ENCODE data around the gene TRIO.

The TRIO gene

DNA sequence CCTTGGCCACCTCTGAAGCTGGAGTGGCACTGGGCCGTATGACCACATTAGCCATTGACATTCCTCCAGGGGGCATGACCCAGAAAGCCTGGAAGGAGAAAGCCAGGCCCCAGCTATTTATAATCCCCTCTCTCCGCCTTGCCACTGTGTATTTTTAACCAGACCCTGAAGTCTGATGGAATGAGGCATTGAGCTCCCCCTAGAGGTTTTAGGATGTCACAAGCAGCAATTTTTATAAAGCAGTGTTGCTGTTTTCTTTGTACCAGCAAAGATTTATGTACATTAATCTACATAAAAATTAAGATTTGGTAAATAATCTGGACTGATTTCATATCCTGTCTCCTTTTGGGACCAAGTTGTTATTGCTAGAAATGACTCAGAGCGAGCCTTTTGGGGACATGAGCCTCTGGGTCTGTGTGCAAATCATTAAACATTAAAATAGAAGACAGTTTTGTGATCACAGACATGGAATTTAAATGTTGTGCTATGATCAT is 127.1 kb downstream of the TRIO start:
- peak; percentile 58 for DNase-seq

DNA sequence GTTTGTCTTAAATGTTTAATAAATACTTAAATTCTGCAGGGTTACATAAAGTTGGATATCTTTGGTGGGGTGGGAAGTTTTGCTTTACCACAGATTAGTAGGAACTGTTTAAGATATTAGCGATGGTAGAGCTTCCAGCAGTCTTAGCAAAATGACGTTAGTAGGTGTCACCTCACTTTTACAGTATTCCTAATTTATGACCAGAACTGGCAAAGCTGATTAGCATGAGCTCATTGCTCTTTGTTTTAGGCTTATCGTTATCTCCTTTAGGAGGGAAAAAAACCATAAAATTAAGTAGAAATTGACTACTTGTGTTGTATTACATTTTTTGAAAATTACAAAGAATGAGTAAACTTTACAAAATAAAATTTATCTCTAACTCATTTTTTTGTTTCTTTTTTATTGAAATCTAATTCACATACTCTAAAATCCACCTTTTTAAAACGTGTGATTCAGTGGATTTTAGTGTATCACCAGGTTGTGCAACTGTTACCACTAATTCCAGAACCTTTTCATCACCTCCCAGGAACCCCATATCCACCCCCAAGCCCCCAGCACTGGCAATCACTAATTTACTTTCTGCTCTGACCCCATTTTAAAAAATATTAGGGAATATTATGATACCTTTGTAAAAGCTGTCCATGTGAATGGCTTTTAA is 129.5 kb downstream of the TRIO start:
- DNase-seq = no peak

DNA sequence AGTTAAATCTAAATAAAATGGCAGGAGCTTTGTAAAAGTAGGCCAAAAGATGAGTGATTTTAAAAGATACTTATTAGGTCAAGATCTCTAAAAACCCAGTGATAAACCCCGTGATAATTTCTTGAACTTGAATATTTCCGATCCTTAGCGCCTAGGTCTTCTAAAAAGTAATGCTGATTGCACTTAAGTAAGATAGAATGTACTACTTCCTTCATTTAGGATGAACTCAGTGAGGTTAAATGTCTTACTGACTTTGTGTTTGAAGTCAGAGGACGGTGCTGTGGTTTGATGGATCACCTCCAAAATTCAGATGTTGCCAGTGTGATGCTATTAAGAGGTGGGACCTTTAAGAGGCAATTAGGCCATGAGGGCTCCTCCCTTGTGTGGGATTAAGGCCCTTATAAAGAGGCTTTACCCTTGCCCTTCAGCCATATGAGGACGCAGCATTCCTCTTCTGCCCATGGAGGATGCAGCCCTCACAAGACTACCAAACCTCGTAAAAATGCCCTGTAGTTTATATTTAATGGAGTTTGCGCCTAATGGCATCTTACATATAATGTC is 130.1 kb downstream of the TRIO start:
- no peak for DNase-seq

DNA sequence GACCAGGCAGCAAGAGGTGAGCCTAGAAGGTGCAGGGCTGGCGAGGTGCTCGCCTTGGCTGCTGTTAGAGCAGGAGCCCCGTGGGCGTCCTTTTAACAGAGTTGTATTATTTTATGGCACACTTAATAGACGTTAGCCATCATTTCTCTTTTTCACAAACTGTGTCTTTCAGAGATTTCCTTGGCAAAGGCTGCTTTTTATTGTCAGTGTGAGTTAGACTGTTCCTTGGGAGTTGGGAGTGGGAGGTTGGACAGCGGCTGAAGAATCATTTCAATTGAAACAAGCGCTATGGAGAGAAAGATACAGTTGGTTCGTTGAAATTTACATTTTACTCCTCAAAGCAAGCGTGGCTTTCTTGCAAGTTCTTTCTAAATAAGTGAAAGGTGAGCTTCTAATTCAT is 133.2 kb downstream of the TRIO start:
- DNase-seq = no peak

DNA sequence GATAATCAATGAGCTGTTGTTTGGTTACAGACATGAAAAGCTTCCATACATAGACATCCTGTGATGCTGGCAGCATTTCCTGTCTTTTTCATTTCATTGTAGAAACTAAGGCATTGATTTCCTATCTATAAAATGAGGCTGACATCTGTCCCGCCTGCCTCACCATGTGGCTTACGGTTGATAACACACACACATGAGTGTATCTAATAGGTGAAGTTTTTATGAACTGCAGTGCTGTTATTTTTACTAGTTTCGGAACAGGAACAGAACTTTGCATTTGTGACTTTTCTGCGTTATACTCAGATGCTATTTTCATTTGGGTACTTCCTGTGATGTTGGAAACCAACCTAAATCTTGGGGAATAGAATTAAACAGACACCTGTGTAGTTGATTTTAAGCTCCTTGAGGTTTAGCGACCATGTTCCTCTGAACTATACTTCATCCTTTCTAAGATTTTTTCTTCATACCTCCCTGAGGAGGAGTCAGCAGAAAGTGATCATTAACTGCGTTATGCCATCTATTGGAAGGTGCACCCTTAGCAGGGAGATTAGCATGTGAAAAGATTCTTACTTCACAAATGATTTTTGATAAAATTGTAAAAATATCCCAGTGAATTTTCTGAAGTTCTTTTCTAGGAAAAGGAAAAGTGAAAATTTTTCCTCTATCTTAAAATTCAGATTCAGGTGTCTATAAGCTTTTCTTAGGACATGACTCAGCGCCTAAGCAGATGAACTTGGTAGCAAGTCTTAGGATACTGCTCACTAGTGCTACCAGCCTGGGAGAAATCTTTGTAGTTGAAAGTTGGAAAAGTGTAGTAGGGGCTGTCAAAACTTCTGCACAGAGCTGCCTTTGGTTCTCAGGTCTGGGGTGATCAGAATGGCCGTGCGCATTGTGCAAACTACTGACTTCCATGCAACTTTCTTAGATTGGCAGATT is 134.5 kb downstream of the TRIO start:
- DNase-seq = no peak

DNA sequence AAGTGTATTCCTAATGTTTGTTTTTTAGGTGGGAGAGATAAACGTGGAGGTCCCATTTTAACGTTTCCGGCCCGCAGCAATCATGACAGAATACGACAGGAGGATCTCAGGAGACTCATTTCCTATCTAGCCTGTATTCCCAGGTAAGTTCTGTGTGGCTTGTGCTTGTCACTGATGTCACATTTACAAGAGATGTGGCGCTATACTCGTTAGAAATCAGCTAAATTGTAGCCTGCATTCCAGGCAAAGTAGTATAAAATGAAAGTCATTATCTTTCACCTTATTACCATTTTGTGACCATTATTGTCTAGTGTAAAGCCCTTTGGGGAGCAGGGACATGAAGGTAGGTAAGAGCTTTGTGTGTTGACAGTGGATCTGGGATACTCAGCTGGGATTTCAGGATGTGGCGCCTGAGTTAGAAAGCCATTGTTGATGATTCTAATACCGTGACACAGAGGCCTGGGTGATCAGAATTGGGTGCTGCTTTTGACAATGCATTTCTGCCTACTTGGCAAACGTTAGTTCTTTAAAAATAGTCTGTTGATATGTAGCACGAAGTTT is 137.2 kb downstream of the TRIO start:
- DNase-seq = no peak

DNA sequence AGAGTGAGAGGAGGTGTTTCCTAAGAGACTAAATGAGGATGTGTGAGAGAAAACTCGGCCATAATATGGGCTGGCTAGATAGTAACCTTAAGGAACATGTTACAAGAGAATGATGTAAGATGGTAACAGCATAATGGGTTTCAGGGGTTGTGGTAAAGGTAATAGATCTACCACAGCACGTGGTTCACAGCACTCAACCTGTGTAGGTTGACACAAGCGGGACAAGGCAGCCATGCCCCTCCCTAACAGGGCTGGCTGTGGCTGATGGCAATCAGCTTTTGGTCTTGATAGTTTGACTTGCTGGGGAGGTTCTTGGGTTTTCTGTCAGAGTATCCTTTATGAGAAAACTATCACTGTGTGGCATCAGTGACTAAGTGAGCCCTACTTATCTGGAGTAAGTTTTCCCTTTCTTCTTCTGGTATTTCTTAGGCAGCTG is 138.6 kb downstream of the TRIO start:
- no peak for DNase-seq

DNA sequence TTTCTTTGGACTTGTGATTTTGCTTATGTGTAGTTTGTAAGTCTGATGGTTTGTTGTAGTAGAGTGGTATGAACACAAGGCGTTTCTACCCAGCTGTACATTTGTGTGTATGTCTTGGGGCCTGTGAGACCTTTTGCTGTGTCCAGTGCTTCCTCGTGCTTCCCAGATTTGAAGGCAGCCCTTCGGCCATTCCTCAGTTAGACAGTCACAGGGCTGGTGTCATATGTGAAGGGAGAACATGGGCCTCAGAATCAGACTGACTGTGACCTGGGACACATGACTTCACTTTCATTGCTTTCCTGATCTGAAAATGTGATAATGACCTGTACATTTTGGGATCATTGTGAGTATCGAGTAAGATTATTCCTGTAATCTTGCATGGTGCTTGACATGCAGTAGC is 140.0 kb downstream of the TRIO start:
- no peak for DNase-seq

DNA sequence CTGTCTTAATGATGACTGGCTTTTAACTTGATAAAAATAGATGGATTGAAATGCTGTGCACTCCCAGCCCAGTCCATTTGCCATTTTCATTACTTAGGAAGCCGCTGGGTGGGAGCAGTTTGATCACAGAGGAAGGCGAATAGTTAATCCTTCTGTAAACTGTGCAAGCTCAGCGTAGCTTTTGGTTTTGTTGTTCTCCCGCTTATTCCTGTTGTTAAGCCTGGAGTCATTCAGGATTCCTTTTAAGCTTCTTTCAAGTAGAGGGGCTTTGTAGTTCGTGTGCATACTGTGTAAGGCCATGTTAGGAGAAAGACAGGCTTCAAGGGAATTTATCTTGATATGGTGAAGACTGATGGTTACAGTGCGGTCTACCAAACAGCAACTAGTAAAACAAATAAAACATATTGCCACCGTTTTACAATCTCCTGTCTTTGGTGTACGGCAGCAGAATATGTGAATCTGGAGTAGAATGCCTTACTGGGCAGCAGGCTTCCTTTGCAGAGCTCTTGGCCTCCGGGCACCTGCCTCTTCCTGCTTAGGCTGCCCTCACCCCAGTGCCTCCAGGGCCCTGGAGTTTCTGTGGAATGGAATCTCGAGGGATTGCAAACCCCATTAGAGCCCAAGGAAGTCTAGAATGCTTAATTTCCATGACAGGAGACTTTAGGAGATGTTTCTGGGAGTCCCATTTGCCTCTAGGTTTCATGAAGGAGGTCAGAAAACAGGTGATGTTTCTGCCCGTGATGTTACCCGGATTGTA is 141.4 kb downstream of the TRIO start:
- DNase-seq = no peak

DNA sequence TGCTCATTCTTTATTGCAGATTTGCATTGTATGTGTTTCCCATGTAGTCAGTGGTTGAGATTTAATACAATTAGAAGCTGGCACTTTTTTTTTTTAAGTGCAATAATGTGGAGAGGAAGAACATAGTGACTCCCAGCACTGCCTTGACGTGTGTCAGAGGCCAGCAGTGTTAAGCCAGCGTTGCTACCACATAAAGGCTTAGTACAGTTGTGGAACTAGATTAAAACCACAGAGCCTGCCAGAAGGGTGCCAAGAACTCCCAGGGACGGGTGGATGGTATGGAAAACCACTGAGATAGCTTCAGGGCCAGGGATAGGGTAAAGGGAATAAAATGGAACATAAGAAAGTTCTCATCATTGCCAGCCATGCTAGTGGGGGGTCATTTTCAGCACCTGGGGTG is 142.9 kb downstream of the TRIO start:
- DNase-seq = no peak

DNA sequence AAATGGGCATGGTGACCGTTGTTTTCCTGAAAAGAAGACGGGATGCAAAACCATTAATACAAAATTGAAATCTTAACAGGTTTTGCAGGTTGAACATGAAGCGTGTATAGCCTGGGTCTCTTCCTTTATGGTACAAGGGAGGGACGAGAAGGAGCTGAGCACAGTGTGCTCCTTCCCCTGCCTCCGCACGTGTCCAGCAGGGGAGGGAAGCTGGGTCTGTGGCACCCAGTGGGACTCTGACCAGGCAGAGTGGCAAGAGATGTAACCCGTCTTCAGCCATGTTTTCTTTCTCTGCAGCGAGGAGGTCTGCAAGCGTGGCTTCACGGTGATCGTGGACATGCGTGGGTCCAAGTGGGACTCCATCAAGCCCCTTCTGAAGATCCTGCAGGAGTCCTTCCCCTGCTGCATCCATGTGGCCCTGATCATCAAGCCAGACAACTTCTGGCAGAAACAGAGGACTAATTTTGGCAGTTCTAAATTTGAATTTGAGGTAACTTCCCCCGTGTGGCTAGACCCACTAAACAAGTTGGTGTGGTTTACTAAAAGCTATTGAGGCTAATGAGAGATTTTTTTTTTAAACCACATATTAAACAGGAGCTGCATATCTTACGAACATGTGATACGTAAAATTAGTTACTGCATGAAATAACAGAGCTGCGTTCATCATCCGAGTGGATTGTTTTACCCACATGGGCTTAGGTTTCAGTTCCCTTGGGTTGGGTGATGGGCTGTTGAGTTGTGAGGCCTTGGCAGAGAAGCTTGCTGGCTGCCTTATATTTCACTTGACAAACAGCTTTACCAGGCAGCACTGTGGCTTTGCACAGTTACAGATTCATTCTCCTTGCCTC is 143.7 kb downstream of the TRIO start:
- no peak for DNase-seq

DNA sequence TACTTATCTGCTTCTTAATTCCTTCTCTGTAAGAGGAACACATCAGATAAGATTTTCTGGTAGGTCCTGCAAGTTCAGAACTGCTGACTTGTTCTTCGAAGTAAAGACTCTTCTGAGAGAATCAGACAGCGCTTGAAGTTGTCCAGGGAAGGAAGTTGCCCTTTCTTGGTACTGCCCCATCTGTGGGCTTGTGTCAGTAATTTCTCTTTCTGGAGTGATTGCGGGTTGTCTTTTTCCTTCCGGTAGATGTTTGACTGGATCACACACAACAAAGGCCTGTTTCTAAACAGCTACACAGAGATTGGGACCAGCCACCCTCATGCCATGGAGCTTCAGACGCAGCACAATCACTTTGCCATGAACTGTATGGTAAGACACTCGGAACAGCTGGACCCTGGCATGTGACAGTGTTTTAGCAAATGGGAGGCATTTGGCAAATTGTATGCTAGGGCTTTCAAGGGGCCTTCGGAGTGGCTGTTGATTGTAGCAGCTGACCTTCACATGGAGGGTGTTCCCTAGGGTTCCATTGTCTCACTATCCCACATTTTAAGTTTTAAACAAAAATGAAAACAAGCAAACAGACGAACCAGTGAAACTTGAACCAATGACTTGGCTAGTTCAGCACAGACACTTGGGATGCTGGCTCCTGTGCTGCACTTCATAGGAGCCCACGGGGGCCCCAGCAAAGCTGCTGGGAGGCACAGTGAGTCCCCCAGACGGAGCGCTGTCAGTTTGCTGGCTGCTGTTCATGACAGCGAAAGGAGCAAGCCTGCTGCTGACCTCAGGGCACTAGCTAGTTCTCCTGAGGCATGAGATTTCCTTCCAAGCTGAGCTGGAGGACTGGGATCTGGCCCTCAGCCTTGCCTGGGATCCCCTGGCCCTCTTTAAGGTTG is 149.9 kb downstream of the TRIO start:
- DNase-seq = no peak

DNA sequence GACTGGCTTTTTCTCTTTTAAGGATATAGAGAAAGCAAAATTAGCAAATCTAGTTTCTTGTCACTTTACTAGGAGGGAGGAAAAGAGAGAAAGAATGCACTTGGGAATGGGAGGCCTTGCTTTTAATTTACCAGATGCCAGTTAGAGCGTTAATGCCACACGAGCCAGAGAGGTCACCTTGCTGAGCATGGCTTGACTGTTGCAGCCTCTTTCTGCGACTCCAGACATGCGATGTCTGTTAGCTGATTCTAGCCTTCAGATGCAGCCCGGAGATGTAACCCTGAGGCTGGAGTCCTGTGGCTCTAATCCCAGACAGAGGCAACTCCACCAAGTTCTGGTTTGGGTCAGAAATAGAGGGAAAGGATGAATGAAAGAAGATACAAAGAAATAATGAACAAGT is 152.5 kb downstream of the TRIO start:
- DNase-seq = no peak

DNA sequence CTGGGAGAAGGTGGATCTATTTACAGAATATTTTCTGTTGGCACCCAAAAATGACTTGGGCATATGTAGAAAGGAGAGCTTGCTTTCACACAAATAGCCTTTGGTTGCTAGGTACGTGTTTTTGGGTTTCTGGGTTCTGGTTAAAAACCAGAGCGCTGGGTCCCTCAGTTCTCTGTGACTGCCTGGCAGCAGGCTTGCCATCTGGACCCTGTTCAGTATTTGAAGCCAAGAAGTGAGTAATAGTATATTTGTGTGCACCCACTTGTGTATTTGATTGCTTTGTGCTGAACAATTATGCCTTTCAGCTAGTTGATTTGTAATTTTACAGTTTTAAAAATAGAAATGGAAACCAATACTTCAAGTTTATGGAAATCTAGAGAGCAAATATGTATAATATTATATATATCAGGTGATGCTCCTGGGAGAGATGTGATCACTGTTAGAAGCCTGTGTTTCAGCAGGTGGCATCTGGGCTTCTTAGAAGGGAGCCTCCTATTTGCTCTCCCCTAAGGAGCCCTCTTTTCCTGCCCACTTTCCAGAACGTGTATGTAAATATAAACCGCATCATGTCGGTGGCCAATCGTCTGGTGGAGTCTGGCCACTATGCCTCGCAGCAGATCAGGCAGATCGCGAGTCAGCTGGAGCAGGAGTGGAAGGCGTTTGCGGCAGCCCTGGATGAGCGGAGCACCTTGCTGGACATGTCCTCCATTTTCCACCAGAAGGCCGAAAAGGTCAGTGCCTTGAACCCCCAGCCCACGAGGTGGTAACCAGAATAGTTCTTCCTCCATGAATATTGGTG is 153.6 kb downstream of the TRIO start:
- no peak for DNase-seq

DNA sequence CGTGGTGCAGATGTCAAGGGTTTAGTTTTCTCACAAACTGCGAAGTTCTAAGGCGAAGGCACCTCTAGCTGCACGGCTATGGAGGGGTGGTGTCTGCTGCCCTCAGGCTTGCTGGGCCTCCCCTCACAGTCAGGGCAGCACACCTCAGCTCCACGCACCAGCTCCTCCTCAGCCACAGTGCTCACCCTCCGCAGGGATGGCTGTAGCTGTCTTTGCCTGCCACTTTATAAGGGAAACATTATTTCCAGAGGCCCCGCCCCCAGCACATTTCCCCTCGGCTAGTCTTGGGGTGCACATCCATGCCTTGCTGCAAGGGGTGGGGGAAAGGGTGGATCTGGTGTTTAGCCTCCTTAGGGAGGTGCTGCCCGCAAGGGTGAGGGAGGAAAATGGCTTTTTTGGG is 154.6 kb downstream of the TRIO start:
- no peak for DNase-seq

DNA sequence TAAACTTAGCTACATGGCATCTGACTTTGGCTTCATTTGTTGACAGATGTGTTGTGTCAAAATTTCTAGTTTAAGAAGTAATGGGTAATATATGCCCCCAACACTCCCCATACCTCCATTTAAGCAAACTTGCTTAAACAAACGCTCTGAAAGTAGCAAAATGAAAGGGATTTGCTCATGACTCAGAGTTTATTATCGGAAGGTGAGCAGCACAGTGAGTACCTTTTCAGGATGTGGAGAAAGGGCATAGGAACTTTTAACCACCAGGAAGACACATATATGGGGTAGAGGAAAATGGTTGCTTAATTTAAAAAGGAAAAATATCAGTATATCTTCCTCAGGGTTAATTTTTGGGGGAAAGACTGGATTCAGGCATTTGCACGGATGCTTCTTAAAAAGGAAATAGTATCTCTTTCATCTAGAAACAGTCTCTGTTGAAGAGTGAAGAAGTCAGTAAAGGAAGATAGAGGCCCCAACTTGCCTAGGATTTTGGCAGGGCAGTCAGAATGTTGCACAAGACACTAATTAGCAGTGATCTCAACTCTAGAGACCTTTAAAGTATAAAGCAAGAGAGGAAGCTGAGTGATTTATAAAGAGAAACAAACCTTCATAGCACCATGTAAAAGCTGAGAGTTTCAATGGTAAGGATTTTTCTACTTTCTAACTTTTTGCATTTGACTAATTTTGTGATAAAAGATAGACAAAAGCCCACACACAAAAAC is 155.1 kb downstream of the TRIO start:
- no peak for DNase-seq

DNA sequence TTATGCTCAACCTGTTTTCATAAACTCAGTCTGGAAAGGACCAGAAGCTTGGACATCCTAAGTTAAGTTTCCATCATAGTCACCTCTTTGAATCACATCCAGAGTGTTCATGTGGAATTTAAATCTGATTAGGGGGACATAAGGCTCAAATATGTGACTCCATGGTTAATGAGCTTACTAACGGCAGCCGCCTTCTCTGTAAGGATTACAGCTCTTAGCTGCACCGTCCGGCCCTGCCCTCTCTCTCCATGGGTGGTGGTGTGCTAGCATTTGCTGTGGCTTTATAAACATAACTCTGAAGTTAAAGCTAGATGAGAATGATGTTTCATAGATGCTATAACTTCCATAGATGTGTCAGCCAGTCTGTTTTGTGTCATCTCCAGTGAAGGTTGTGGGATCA is 156.5 kb downstream of the TRIO start:
- no peak for DNase-seq

DNA sequence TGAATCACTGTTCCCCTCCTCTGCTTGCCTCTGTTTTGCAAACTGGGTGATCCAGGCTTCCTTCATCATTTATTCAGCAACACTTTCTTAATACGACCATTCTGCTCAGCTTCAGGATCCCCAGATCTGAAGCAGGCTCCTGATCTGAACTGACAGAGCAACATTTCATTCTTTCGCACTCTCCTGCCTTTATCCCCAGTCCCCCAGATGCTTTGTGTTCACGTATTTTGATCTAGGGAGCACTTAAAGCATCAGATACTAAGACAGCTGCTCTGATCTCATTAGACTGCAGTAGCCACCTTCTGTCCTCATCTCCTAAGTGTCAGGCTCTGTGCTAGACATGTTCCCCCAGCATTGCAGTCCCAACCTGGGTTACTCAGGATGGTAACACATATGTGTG is 158.0 kb downstream of the TRIO start:
- DNase-seq = no peak

DNA sequence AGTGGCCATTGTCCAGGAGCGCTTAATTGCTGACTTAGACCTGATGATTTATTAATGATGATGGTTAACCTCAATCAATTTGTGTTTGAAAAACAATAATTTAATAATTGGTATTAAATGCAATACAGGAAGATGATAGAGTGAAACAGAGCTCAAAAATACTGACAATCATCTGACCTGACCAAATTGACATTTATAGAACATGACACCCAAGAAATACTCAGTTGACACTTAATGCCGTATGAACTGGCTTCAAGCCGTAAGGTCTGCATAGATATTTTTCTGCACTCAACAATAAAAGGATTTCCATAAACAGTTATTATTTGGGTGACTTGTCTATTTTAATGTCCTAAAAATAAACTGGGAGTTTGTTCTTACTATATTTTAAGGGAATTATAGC is 159.2 kb downstream of the TRIO start:
- no peak for DNase-seq
